ENCODE results near the gene SLC11A1.

The SLC11A1 gene

GRCh38 chr2:218367415-218368149, 14.5 kb upstream of the SLC11A1 start:
- peak overlapping the region; percentile 70 for H2BK15ac ChIP-seq (ENCODE audit: low read depth, poor library complexity, severe bottlenecking)
- peak overlapping the region in 1 of 2 experiments; percentile 56 for H3K14ac ChIP-seq (ENCODE audit: low read length in 2 of 2)
- H4K91ac ChIP-seq (ENCODE audit: low read length), result peak overlapping the region; percentile 74
- H3K23ac ChIP-seq (ENCODE audit: low read length in 2 of 2), result peak overlapping the region in 1 of 2 experiments; percentile 40
- no peaks in the 10 kb centered on the region for H3K79me1 ChIP-seq (replicated peaks; ENCODE audit: low read length, poor library complexity, severe bottlenecking)
- H3K4me2 ChIP-seq (ENCODE audit: low read length, poor library complexity, severe bottlenecking), result peak overlapping the region; percentile 43
- no peak overlapping the region for H2AK5ac ChIP-seq (ENCODE audit: low read length, severe bottlenecking)
- H3K9ac ChIP-seq (ENCODE audit: low read length), result peak overlapping the region; percentile 83
- peak overlapping the region; percentile 75 to 89 for H3K4ac ChIP-seq (ENCODE audit: low read depth in 1 of 2, low read length in 2 of 2)
- H2BK12ac ChIP-seq (ENCODE audit: low read length in 2 of 2), result peak overlapping the region; percentile 28 to 42
- H2BK5ac ChIP-seq (ENCODE audit: low read depth, low read length, poor library complexity, severe bottlenecking), result no peak overlapping the region
- peak overlapping the region; percentile 92 for H2BK120ac ChIP-seq (ENCODE audit: low read depth, low read length)
- peaks cover 5% of the 10 kb centered on the region for H3K9me3 ChIP-seq (ENCODE audit: control insufficient read depth, low read length)
- peaks cover 12 to 14% of the 10 kb centered on the region in 2 experiments for H3K27me3 ChIP-seq (ENCODE audit: control insufficient read depth in 1 of 2, insufficient read depth in 1 of 2, low read length in 2 of 2)
- H3K36me3 ChIP-seq (ENCODE audit: control insufficient read depth in 1 of 2, insufficient read depth in 2 of 2, low read depth in 1 of 2, low read length in 2 of 2), result no peaks in the 10 kb centered on the region
- H2AFZ ChIP-seq (ENCODE audit: low read depth, low read length), result peak overlapping the region; percentile 68
- peak overlapping the region; percentile 26 to 78 for H3K4me3 ChIP-seq (ENCODE audit: insufficient read depth in 1 of 2, low read depth in 1 of 2, low read length in 2 of 2)
- peak overlapping the region; percentile 98 for H4K8ac ChIP-seq (ENCODE audit: low read length)
- peak; percentile 83 for DNase-seq
- H3K27ac ChIP-seq (ENCODE audit: low read length, poor library complexity, severe bottlenecking), result no peak overlapping the region
- peak overlapping the region; percentile 86 to 95 for H3K18ac ChIP-seq (ENCODE audit: low read depth in 1 of 2, low read length in 2 of 2)
- H3K4me1 ChIP-seq (ENCODE audit: control insufficient read depth, insufficient read depth, low read depth, low read length), result peaks cover 4% of the 10 kb centered on the region
- 8% methylated on average over 44 of the region's 60 CpGs for WGBS

DNA sequence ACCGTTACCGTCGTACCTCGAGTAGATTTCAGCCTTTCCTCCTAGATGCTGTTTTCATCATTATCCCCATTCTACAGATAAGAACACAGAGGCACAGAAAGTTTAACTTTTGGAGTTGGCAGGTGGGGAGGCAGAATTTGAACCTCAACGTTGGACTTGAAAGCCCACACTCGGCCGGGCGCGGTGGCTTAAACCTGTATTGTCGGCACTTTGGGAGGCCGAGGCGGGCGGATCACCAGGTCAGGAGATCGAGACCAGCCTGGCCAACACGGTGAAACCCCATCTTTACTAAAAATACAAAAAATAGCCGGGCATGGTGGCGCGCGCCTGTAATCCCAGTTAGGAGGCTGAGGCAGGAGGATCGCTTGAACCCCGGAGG, 13.9 kb upstream of the SLC11A1 start:
- Histone ChIP-seq H2BK12ac (ENCODE audit: low read length in 2 of 2) (no peak overlapping the region), H2AFZ (ENCODE audit: low read depth, low read length) (no peak overlapping the region), H3K4me1 (ENCODE audit: control insufficient read depth, insufficient read depth, low read depth, low read length) (peaks cover 4% of the 10 kb centered on the region), H3K14ac (ENCODE audit: low read length in 2 of 2) (no peak overlapping the region), H3K4ac (ENCODE audit: low read depth in 1 of 2, low read length in 2 of 2) (peak overlapping the region; percentile 32 to 39), H3K4me3 (ENCODE audit: insufficient read depth in 1 of 2, low read depth in 1 of 2, low read length in 2 of 2) (peak overlapping the region in 1 of 2 experiments; percentile 78), H2BK5ac (ENCODE audit: low read depth, low read length, poor library complexity, severe bottlenecking) (no peak overlapping the region), H3K23ac (ENCODE audit: low read length in 2 of 2) (no peak overlapping the region), H3K18ac (ENCODE audit: low read depth in 1 of 2, low read length in 2 of 2) (peak overlapping the region; percentile 71 to 95), H4K91ac (ENCODE audit: low read length) (peak overlapping the region; percentile 59), H3K79me1 (replicated peaks; ENCODE audit: low read length, poor library complexity, severe bottlenecking) (no peaks in the 10 kb centered on the region), H2AK5ac (ENCODE audit: low read length, severe bottlenecking) (no peak overlapping the region), H3K27ac (ENCODE audit: low read length, poor library complexity, severe bottlenecking) (no peak overlapping the region), H3K9me3 (ENCODE audit: control insufficient read depth, low read length) (peaks cover 5% of the 10 kb centered on the region), H2BK15ac (ENCODE audit: low read depth, poor library complexity, severe bottlenecking) (no peak overlapping the region), H3K36me3 (ENCODE audit: control insufficient read depth in 1 of 2, insufficient read depth in 2 of 2, low read depth in 1 of 2, low read length in 2 of 2) (no peaks in the 10 kb centered on the region), H2BK120ac (ENCODE audit: low read depth, low read length) (peak overlapping the region; percentile 92), H3K9ac (ENCODE audit: low read length) (peak overlapping the region; percentile 83), H3K4me2 (ENCODE audit: low read length, poor library complexity, severe bottlenecking) (peak overlapping the region; percentile 43), H3K27me3 (ENCODE audit: control insufficient read depth in 1 of 2, insufficient read depth in 1 of 2, low read length in 2 of 2) (peaks cover 12 to 14% of the 10 kb centered on the region in 2 experiments), H4K8ac (ENCODE audit: low read length) (peak overlapping the region; percentile 98)
- no peak for DNase-seq
- 90% methylated on average over 17 of the region's 21 CpGs for WGBS

DNA sequence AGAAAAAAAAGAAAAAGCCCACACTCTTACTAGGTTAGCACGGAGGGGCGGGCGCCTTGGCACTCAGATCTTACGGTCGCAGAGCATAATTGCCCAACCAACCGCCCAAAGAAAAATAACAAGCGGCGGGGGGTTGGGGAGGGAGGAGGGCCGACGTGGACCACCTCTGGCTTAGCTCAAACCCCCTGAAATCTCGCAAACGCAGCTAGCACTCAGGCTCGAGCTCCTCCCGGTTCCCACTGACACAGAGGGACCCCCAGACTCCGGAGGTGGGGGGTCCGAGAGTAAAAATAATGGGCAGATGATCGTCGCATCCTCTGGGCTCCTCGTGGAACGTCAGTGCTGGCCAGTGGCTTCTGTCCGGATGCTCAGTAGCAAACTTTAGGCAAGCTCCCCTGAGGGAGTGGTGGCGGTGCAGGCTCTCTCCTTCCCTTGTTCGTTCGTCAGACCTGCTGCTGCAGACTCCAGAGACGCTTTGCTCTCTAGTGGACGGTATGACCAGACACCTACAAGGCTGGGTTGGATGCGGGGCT, 13.4 kb upstream of the SLC11A1 start:
- H2BK5ac ChIP-seq (ENCODE audit: low read depth, low read length, poor library complexity, severe bottlenecking), result no peak overlapping the region
- DNase-seq, result peak; percentile 46
- H3K14ac ChIP-seq (ENCODE audit: low read length in 2 of 2), result no peak overlapping the region
- H4K8ac ChIP-seq (ENCODE audit: low read length), result no peak overlapping the region
- H3K4ac ChIP-seq (ENCODE audit: low read depth in 1 of 2, low read length in 2 of 2), result peak overlapping the region in 1 of 2 experiments; percentile 62
- no peaks in the 10 kb centered on the region for H3K79me1 ChIP-seq (replicated peaks; ENCODE audit: low read length, poor library complexity, severe bottlenecking)
- no peak overlapping the region for H3K18ac ChIP-seq (ENCODE audit: low read depth in 1 of 2, low read length in 2 of 2)
- no peak overlapping the region for H4K91ac ChIP-seq (ENCODE audit: low read length)
- no peak overlapping the region for H3K23ac ChIP-seq (ENCODE audit: low read length in 2 of 2)
- 57% methylated on average over 24 of the region's 27 CpGs for WGBS
- H3K4me1 ChIP-seq (ENCODE audit: control insufficient read depth, insufficient read depth, low read depth, low read length), result peaks cover 4% of the 10 kb centered on the region
- no peaks in the 10 kb centered on the region for H3K36me3 ChIP-seq (ENCODE audit: control insufficient read depth in 1 of 2, insufficient read depth in 2 of 2, low read depth in 1 of 2, low read length in 2 of 2)
- peak overlapping the region; percentile 47 for H2AFZ ChIP-seq (ENCODE audit: low read depth, low read length)
- no peak overlapping the region for H3K4me2 ChIP-seq (ENCODE audit: low read length, poor library complexity, severe bottlenecking)
- peak overlapping the region in 1 of 2 experiments; percentile 70 for H2BK12ac ChIP-seq (ENCODE audit: low read length in 2 of 2)
- no peak overlapping the region for H3K4me3 ChIP-seq (ENCODE audit: insufficient read depth in 1 of 2, low read depth in 1 of 2, low read length in 2 of 2)
- peaks cover 5% of the 10 kb centered on the region for H3K9me3 ChIP-seq (ENCODE audit: control insufficient read depth, low read length)
- no peak overlapping the region for H3K9ac ChIP-seq (ENCODE audit: low read length)
- no peak overlapping the region for H2AK5ac ChIP-seq (ENCODE audit: low read length, severe bottlenecking)
- H3K27ac ChIP-seq (ENCODE audit: low read length, poor library complexity, severe bottlenecking), result no peak overlapping the region
- peak overlapping the region; percentile 30 for H2BK15ac ChIP-seq (ENCODE audit: low read depth, poor library complexity, severe bottlenecking)
- peaks cover 12 to 14% of the 10 kb centered on the region in 2 experiments for H3K27me3 ChIP-seq (ENCODE audit: control insufficient read depth in 1 of 2, insufficient read depth in 1 of 2, low read length in 2 of 2)
- H2BK120ac ChIP-seq (ENCODE audit: low read depth, low read length), result no peak overlapping the region

DNA sequence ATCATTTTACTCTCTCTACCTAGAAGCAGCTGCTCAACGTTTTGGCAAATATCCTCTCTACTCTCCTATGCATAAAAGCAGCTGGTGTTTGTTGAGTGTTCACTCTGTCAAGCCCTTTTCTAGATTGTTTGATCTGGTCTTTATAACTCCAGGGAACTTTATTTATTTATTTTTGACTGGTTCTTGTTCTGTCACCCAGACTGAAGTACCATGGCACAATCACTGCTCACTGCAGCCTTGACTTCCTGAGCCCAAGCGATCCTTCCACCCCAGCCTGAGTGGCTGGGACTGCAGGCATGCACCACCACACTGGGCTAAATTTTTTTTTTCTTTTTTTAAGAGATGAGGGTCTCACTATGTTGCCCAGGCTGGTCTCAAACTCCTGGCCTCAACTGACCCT, 12.7 kb upstream of the SLC11A1 start:
- Histone ChIP-seq H3K4me2 (ENCODE audit: low read length, poor library complexity, severe bottlenecking) (no peak overlapping the region), H3K18ac (ENCODE audit: low read depth in 1 of 2, low read length in 2 of 2) (no peak overlapping the region), H4K91ac (ENCODE audit: low read length) (no peak overlapping the region), H2BK5ac (ENCODE audit: low read depth, low read length, poor library complexity, severe bottlenecking) (no peak overlapping the region), H2BK12ac (ENCODE audit: low read length in 2 of 2) (no peak overlapping the region), H3K14ac (ENCODE audit: low read length in 2 of 2) (no peak overlapping the region), H3K9me3 (ENCODE audit: control insufficient read depth, low read length) (peaks cover 5% of the 10 kb centered on the region), H3K4me1 (ENCODE audit: control insufficient read depth, insufficient read depth, low read depth, low read length) (peaks cover 4% of the 10 kb centered on the region), H3K4me3 (ENCODE audit: insufficient read depth in 1 of 2, low read depth in 1 of 2, low read length in 2 of 2) (no peak overlapping the region), H3K27me3 (ENCODE audit: control insufficient read depth in 1 of 2, insufficient read depth in 1 of 2, low read length in 2 of 2) (peaks cover 12 to 13% of the 10 kb centered on the region in 2 experiments), H2BK120ac (ENCODE audit: low read depth, low read length) (no peak overlapping the region), H4K8ac (ENCODE audit: low read length) (no peak overlapping the region), H3K79me1 (replicated peaks; ENCODE audit: low read length, poor library complexity, severe bottlenecking) (no peaks in the 10 kb centered on the region), H2AFZ (ENCODE audit: low read depth, low read length) (no peak overlapping the region), H2BK15ac (ENCODE audit: low read depth, poor library complexity, severe bottlenecking) (no peak overlapping the region), H3K36me3 (ENCODE audit: control insufficient read depth in 1 of 2, insufficient read depth in 2 of 2, low read depth in 1 of 2, low read length in 2 of 2) (no peaks in the 10 kb centered on the region), H3K27ac (ENCODE audit: low read length, poor library complexity, severe bottlenecking) (no peak overlapping the region), H3K4ac (ENCODE audit: low read depth in 1 of 2, low read length in 2 of 2) (no peak overlapping the region), H3K9ac (ENCODE audit: low read length) (no peak overlapping the region), H2AK5ac (ENCODE audit: low read length, severe bottlenecking) (no peak overlapping the region), H3K23ac (ENCODE audit: low read length in 2 of 2) (no peak overlapping the region)
- DNase-seq, result no peak
- WGBS, result 50% methylated on average over 1 of the region's 2 CpGs
